H1 (cell line): ENCODE data around the gene NHEJ1. TPM values are rescaled to one million over a fixed set of nuclear protein-coding genes. Genes with fewer than 3 reads are reported as not detected.

Experiments used
- ASH2L ChIP-seq: fragments of 200-600, 300-600 bp; sonication (generic); IDR thresholded peaks from one replicate; pipeline ENCODE4 v1.7.1; 2017; ENCODE audit warnings: low read length
- CBX8 ChIP-seq: fragments of 300-800, 300-1000 bp; sonication (generic); IDR thresholded peaks from 2 replicates; pipeline ENCODE4 v1.7.1; 2016; ENCODE audit warnings: low read depth, low read length, borderline replicate concordance
- EGR1 ChIP-seq: IDR thresholded peaks from 2 replicates; pipeline ENCODE4 v1.6.1; 2011; ENCODE audit warnings: low read depth, low read length, borderline replicate concordance
- HDAC6 ChIP-seq: IDR thresholded peaks from one replicate; pipeline ENCODE4 v1.7.1; 2012; ENCODE audit warnings: low read depth, mild to moderate bottlenecking, inconsistent platforms, low read length, moderate library complexity
- RAD21 ChIP-seq, 2 experiments: IDR thresholded peaks in 1 of 2; conservative IDR thresholded peaks in 1 of 2; 2 replicates each; pipeline ENCODE4 v1.6.1; 2011; ENCODE audit warnings: low read depth in 2 of 2, low read length in 2 of 2, improper control_type of control experiment in 1 of 2, inconsistent platforms in 1 of 2, mild to moderate bottlenecking in 1 of 2, moderate library complexity in 1 of 2
- TCF12 ChIP-seq: IDR thresholded peaks from 2 replicates; pipeline ENCODE4 v1.6.1; 2011; ENCODE audit warnings: low read depth, mild to moderate bottlenecking, low read length
- polyA plus RNA-seq, 7 experiments: library from polyadenylated mRNA; depleted of rRNA in 3 of 7; stranded (reverse) in 5 of 7; unstranded in 2 of 7; fragments of >200 nt in 5 of 7; fragments of 200-250 nt in 2 of 7; gene quantifications; 1 replicate in 5 of 7; 2 replicates in 1 of 7; 4 replicates in 1 of 7; pipeline versions ENCODE4 v1.2.1 to v1.2.3, GENCODE V29; 2011 to 2013; ENCODE audit warnings: missing spikeins in 2 of 7, mixed read lengths in 2 of 7
- total RNA-seq: library from RNA; stranded (reverse); fragmentation: NEBNext Ultra II Directional; extraction: Animal tissue kit (Norgen Biotek cat#: 25700); gene quantifications from 2 replicates; pipeline ENCODE4 v1.2.1, GENCODE V29; 2021

The NHEJ1 gene
- total and polyA plus RNA-seq, 2 of the 8 experiments (the other 6 are each of a cell fraction or from before 2014, with no cell fraction given), result 22.7 to 24.1 TPM

DNA sequence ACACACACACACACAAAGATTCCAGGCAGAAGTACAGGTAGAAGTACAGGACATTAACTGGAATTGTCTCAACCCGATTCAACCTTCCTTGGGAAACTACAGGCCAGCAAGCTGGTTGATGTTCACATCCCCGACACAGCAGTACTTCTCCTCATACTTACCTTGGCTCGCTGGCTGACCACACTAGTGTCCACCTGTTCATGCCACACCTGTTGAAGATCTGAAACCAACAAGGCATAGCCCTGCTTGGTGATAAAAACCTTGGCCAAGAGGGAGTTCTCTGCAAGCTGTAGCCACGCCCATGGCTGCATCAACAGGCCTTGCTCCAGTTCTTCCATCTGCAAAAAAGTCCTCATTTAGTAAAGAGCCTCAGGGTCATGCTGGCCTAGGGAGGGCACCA is 2.6 kb downstream of the NHEJ1 start (continued):
- no peak for TF ChIP-seq HDAC6
- TF ChIP-seq EGR1, result no peak
- no peak for TF ChIP-seq TCF12
- TF ChIP-seq ASH2L, result no peak
- no peak for TF ChIP-seq CBX8
- no peak for TF ChIP-seq RAD21 (IDR thresholded peaks at IDR 0.05 in 1 of 2, conservative IDR thresholded peaks at IDR 0.05 in 1 of 2; ENCODE audit: low read depth in 2 of 2, low read length in 2 of 2)
